ENCODE data around the gene TRIM73.
"Not testable (repeated sequence)": the region's sequence is repeated elsewhere in the genome, so short reads cannot be mapped to it uniquely, and the experiment has no call there.

DNA sequence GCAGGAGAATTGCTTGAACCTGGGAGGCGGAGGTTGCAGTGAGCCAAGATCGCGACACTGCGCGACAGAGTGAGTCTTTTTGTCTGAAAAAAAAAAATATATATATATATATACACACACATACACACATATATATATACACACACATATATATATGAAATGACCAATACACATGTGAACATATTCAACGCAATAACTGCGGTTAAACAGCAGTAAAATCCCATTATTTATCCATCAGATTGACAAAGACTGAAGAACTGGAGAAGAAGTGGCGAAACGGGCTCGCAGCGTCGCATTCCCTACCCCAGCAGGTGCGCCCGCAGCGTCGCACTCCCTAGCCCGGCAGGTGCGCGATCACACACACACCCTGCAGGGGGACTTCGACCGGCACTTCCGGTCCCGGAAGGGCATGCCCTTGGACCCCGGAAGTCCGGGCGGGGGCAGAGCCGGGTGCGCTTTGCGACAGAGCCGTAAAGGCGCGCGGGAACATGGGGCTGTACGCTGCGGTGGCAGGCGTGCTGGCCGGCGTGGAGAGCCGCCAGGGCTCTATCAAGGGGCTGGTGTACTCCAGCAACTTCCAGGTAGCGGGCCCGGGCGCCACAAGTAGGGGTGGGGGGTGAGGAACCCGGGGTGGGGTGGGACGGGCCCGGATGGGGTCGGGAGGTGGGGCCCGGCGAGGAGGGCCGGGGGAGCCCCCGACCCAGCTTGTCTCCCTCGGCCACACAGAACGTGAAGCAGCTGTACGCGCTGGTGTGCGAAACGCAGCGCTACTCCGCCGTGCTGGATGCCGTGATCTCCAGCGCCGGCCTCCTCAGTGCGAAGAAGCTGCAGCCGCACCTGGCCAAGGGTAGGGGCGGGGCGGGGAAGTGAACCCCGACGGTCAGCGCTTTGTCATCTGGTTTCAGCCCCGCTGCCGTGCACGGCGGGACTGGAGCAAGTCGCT lies 14.7 kb downstream of the TRIM73 start:
- TF ChIP-seq, protein P1, sequence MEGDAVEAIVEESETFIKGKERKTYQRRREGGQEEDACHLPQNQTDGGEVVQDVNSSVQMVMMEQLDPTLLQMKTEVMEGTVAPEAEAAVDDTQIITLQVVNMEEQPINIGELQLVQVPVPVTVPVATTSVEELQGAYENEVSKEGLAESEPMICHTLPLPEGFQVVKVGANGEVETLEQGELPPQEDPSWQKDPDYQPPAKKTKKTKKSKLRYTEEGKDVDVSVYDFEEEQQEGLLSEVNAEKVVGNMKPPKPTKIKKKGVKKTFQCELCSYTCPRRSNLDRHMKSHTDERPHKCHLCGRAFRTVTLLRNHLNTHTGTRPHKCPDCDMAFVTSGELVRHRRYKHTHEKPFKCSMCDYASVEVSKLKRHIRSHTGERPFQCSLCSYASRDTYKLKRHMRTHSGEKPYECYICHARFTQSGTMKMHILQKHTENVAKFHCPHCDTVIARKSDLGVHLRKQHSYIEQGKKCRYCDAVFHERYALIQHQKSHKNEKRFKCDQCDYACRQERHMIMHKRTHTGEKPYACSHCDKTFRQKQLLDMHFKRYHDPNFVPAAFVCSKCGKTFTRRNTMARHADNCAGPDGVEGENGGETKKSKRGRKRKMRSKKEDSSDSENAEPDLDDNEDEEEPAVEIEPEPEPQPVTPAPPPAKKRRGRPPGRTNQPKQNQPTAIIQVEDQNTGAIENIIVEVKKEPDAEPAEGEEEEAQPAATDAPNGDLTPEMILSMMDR (IDR thresholded peaks at IDR 0.05) = not testable (repeated sequence)
- TF ChIP-seq ZFX (IDR thresholded peaks at IDR 0.05; ENCODE audit: borderline replicate concordance) = not testable (repeated sequence)

Data from 22Rv1 (cell line).